Colonic mucosa (tissue), 4 donors: ENCODE data around the gene TP53BP2. TPM values are rescaled to one million over a fixed set of nuclear protein-coding genes. Genes with fewer than 3 reads are reported as not detected.

Experiments
- DNase-seq: peaks from one replicate; pipeline ENCODE4 v3.0.0-alpha.2; 2020
- H3K27ac ChIP-seq: fragments of 200-600 bp; one replicate; pipeline ENCODE4 v1.8.0; 2021
- H3K27me3 ChIP-seq: fragments of 200-600 bp; one replicate; pipeline ENCODE4 v1.8.0; 2021
- H3K36me3 ChIP-seq: fragments of 200-600 bp; one replicate; pipeline ENCODE4 v1.8.0; 2021
- H3K4me1 ChIP-seq: fragments of 200-600 bp; one replicate; pipeline ENCODE4 v1.8.0; 2021; ENCODE audit warnings: mild to moderate bottlenecking
- H3K4me3 ChIP-seq: fragments of 200-600 bp; one replicate; pipeline ENCODE4 v1.8.0; 2021
- H3K9ac ChIP-seq, 2 donors: one replicate each; pipeline ENCODE4 v1.7.0; 2013; ENCODE audit warnings: control low read depth in 2 of 2, low read depth in 2 of 2, low read length in 2 of 2
- H3K9me3 ChIP-seq: fragments of 200-600 bp; one replicate; pipeline ENCODE4 v1.8.0; 2021
- intact Hi-C: fragments of 100-400 bp; cut with DNase I; formaldehyde crosslinking; loops from one replicate; pipeline ENCODE4 v1.14.1; 2022
- total RNA-seq, 2 donors: library from RNA; stranded (reverse); fragmentation: NEBNext Ultra II Directional in 1 of 2; extraction: Animal tissue kit (Norgen Biotek cat#: 25700) in 1 of 2; gene quantifications; one replicate each; pipeline ENCODE4 v1.2.1, GENCODE V29; 2021
- TF ChIP-seq, protein P1 (sequence below): fragments of 200-600 bp; IDR thresholded peaks from one replicate; pipeline ENCODE4 v1.8.0; 2022; ENCODE audit warnings: antibody characterized with exemption, mild to moderate bottlenecking
- donor health status: healthy.
- donor health status: DM: no; HTN: no; CAD: no.
- donor health status: DM: no; HTN: no; CAD: no.

TP53BP2 gene
- total RNA-seq, 2 donors from 2014 or later = 28.8 to 39.6 TPM

DNA sequence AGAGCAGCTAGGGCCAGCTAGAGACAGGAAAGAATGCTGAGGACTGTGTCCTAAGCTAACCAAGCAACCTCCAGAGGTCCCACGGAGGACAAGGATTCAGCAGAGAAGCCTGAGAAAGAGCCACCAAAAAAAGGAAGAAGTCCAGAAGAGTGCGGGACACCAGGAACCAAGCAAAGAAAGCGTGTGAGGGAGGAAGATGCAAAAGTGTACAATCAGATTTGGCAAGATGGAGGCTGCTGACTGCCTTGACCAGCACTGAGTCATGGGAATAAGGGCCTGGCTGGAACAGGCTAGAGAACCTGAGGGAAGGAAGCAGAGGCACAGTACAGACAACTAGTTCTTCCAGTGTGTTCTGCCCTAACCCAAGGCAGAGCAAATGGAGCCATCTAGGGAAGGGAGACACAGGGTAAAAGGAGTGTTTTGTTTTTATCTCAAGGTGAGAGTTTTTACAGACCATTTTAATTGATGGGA, 18.5 kb downstream of the TP53BP2 start:
- Histone ChIP-seq H3K9me3 (no peaks in the 10 kb centered on the region), H3K27me3 (no peaks in the 10 kb centered on the region), H3K36me3 (no peaks in the 10 kb centered on the region), H3K4me3 (no peak overlapping the region), H3K9ac (no peak overlapping the region), H3K4me1 (peaks cover 8% of the 10 kb centered on the region), H3K27ac (no peak overlapping the region)
- TF ChIP-seq, protein P1, sequence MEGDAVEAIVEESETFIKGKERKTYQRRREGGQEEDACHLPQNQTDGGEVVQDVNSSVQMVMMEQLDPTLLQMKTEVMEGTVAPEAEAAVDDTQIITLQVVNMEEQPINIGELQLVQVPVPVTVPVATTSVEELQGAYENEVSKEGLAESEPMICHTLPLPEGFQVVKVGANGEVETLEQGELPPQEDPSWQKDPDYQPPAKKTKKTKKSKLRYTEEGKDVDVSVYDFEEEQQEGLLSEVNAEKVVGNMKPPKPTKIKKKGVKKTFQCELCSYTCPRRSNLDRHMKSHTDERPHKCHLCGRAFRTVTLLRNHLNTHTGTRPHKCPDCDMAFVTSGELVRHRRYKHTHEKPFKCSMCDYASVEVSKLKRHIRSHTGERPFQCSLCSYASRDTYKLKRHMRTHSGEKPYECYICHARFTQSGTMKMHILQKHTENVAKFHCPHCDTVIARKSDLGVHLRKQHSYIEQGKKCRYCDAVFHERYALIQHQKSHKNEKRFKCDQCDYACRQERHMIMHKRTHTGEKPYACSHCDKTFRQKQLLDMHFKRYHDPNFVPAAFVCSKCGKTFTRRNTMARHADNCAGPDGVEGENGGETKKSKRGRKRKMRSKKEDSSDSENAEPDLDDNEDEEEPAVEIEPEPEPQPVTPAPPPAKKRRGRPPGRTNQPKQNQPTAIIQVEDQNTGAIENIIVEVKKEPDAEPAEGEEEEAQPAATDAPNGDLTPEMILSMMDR = no peak
- intact Hi-C loops = no loop called here
- no peak for DNase-seq

DNA sequence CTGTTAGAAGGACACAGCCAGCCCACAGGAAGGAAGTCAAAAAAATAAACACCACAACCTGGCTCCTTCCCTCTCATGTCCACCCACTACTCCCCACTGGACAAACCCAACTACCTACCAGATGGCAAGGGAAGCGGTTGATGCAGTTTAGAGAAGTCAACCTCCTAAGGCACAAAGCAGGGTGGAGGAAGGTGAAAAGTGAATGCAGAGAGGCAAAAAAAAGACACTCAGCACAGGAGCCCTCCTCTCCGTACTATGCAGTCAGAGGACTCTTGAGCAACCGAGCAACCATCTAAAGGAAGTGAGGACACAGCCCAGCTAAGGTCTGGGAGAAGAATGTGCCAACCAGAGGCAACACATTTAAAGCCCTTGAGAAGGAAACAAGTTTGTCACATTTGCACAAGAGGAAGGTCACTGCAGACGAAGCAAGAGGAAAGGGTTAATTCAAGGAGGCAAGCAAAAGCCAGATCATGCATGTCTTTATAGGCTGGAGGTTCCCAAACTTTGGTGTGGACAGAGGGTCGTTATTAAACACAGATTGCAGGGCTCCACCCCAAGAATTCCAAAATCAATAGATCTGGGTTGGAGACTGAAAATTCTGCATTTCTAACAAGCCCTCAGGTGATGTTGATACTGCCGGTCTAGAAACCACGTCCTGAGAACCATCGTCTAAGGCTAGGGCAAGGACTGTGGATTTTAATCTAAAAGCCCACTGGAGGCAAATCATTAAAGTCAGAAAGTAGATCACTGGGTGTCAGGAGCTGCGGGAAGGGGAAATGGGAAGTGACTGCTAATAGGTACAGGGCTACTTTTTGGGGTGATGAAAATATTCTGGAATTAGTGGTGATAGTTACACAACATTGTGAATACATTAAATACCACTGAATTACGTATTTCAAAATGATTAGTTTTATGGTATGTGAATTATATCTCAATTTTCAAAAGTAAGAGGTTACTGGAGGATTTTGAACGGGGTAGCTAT, 19.7 kb downstream of the TP53BP2 start:
- TF ChIP-seq, protein P1 = no peak
- H3K27ac ChIP-seq = no peak overlapping the region
- no peak overlapping the region for H3K9ac ChIP-seq
- no peak overlapping the region for H3K4me3 ChIP-seq
- H3K27me3 ChIP-seq = no peaks in the 10 kb centered on the region
- H3K4me1 ChIP-seq = no peaks in the 10 kb centered on the region
- no peaks in the 10 kb centered on the region for H3K36me3 ChIP-seq
- no peaks in the 10 kb centered on the region for H3K9me3 ChIP-seq
- no peak for DNase-seq
- intact Hi-C loops = no loop called here

DNA sequence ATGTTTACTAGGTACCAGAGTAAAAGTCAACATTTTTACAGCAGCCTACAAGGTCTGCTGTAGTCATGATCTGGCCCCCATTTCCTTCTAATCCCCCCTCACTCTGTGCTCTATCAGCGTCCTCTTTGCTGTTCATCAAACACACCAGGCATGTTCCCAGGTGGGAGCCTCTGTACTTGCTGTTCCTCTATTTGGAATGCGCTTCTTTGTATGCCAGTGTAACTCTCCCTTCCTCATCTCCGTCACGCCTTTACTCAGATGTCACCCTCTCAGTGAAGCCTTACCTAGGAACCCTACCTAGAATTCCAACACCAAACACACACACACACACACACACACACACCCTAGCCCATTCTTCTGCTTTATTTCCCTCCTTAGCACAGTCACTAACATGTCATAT, 21.0 kb downstream of the TP53BP2 start:
- Histone ChIP-seq H3K4me3 (no peak overlapping the region), H3K27me3 (no peaks in the 10 kb centered on the region), H3K9ac (no peak overlapping the region), H3K27ac (no peak overlapping the region), H3K9me3 (no peaks in the 10 kb centered on the region), H3K4me1 (no peaks in the 10 kb centered on the region), H3K36me3 (no peaks in the 10 kb centered on the region)
- intact Hi-C loops = no loop called here
- TF ChIP-seq, protein P1 = no peak
- no peak for DNase-seq

DNA sequence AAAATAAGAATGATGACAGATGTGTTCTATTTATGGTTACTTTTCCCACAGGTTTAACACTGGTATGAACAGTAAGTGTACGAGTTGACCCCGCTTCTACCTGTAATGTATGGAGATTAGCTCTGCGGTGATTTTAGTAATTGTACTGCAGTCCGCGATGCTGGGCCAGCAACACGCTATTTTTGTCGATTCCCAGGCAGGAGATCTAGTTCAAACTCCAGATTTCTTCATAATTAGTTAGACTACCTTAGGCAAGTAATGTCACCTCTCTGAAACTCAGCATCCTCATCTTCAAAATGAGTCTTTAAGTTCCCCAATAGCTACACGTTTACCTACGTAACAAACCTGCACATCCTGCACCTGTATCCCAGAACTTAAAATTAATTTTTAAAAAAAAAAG, 21.5 kb downstream of the TP53BP2 start:
- Histone ChIP-seq H3K9ac (no peak overlapping the region), H3K27me3 (no peaks in the 10 kb centered on the region), H3K27ac (no peak overlapping the region), H3K36me3 (no peaks in the 10 kb centered on the region), H3K9me3 (no peaks in the 10 kb centered on the region), H3K4me1 (no peaks in the 10 kb centered on the region), H3K4me3 (no peak overlapping the region)
- intact Hi-C loops = no loop called here
- TF ChIP-seq, protein P1 = no peak
- DNase-seq = no peak

DNA sequence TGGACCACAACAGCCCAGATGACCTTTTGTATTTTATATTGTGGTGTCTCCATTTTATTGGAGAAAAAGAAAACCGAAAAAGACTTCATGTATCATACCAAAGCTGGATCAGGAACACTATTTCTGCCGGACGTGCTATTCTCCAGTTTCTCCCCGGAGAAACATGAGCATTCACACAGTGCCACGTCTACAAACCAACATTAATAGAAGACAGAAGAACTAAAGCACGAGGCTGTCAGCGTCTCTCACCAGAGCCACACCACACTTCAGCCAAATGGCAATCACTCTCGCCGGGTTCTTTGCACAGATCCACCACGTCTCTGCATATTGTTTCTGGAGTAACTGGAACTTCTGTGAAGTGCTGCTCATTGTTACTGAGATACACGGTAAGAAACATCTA, 24.8 kb downstream of the TP53BP2 start:
- Histone ChIP-seq H3K36me3 (no peaks in the 10 kb centered on the region), H3K4me1 (no peaks in the 10 kb centered on the region), H3K27ac (no peak overlapping the region), H3K9ac (no peak overlapping the region), H3K4me3 (no peak overlapping the region), H3K9me3 (no peaks in the 10 kb centered on the region), H3K27me3 (no peaks in the 10 kb centered on the region)
- intact Hi-C loops = no loop called here
- TF ChIP-seq, protein P1 = no peak
- no peak for DNase-seq
